HepG2 (cell line): ENCODE measurements around the gene IL17RC. TPM values are rescaled to one million over a fixed set of nuclear protein-coding genes. Genes with fewer than 3 reads are reported as not detected.

Source experiments
- FOXA3 ChIP-seq: IDR thresholded peaks from 2 replicates; pipeline ENCODE4 v1.6.1; 2016; ENCODE audit warnings: missing genetic modification reagents, missing compliant biosample characterization
- HES4 ChIP-seq: sonication (generic); formaldehyde crosslinking; IDR thresholded peaks from 2 replicates; pipeline ENCODE4 v1.9.0; 2021; ENCODE audit warnings: mild to moderate bottlenecking, missing genetic modification reagents, borderline replicate concordance
- MATR3 ChIP-seq: sonication (generic); formaldehyde crosslinking; IDR thresholded peaks from 2 replicates; pipeline ENCODE4 v1.4.0; 2020; ENCODE audit warnings: missing genetic modification reagents
- MED8 ChIP-seq: sonication (generic); formaldehyde crosslinking; IDR thresholded peaks from 2 replicates; pipeline ENCODE4 v1.8.1; 2023; ENCODE audit warnings: mild to moderate bottlenecking, missing genetic modification reagents; ENCODE audit not compliant: insufficient replicate concordance
- MTF2 ChIP-seq: sonication (generic); formaldehyde crosslinking; IDR thresholded peaks from 2 replicates; pipeline ENCODE4 v1.5.0; 2020; ENCODE audit warnings: missing genetic modification reagents, borderline replicate concordance
- NONO ChIP-seq, 2 experiments: fragments of 450-650 bp in 1 of 2; sonication (generic) in 1 of 2; formaldehyde crosslinking in 1 of 2; IDR thresholded peaks in 1 of 2; conservative IDR thresholded peaks in 1 of 2; 2 replicates each; pipeline versions ENCODE4 v1.6.1 to v1.8.0; 2017 to 2022; ENCODE audit warnings: mild to moderate bottlenecking in 1 of 2, missing genetic modification reagents in 1 of 2, moderate library complexity in 1 of 2
- RBFOX2 ChIP-seq: fragments of 200-400 bp; formaldehyde crosslinking; IDR thresholded peaks from 2 replicates; pipeline ENCODE4 v1.6.1; 2017; ENCODE audit warnings: low read depth, mild to moderate bottlenecking, low read length
- SP5 ChIP-seq: IDR thresholded peaks from 2 replicates; pipeline ENCODE4 v1.6.1; 2016; ENCODE audit warnings: low read depth, borderline replicate concordance
- TMF1 ChIP-seq: sonication (generic); formaldehyde crosslinking; IDR thresholded peaks from 2 replicates; pipeline ENCODE4 v1.8.1; 2022; ENCODE audit warnings: low read depth, missing genetic modification reagents
- ZEB1 ChIP-seq: IDR thresholded peaks from 2 replicates; pipeline ENCODE4 v1.6.1; 2012; ENCODE audit warnings: mild to moderate bottlenecking, low read depth, inconsistent platforms; ENCODE audit not compliant: insufficient replicate concordance
- ZFP90 ChIP-seq: sonication (generic); formaldehyde crosslinking; IDR thresholded peaks from 2 replicates; pipeline ENCODE4 v1.8.0; 2022; ENCODE audit warnings: missing genetic modification reagents, mild to moderate bottlenecking, inconsistent platforms, borderline replicate concordance
- ZNF432 ChIP-seq: sonication (generic); formaldehyde crosslinking; IDR thresholded peaks from 2 replicates; pipeline ENCODE4 v1.5.0; 2020; ENCODE audit warnings: missing genetic modification reagents, mild to moderate bottlenecking, borderline replicate concordance
- ZNF768 ChIP-seq: sonication (generic); formaldehyde crosslinking; IDR thresholded peaks from 2 replicates; pipeline ENCODE4 v1.4.0; 2020; ENCODE audit warnings: missing genetic modification reagents
- ZNF792 ChIP-seq: IDR thresholded peaks from 2 replicates; pipeline ENCODE4 v1.6.1; 2016
- ZNF878 ChIP-seq: sonication (generic); formaldehyde crosslinking; IDR thresholded peaks from 2 replicates; pipeline ENCODE4 v1.8.1; 2023; ENCODE audit warnings: mild to moderate bottlenecking, missing genetic modification reagents, moderate library complexity
- ZSCAN30 ChIP-seq: sonication (generic); formaldehyde crosslinking; IDR thresholded peaks from 2 replicates; pipeline ENCODE4 v1.5.0; 2020; ENCODE audit warnings: mild to moderate bottlenecking, missing genetic modification reagents
- polyA plus RNA-seq, 8 experiments: library from polyadenylated mRNA; depleted of rRNA in 3 of 8; stranded (reverse) in 7 of 8; unstranded in 1 of 8; fragments of >200 nt; fragmentation: Illumina TruSeq in 4 of 8; extraction: Trizol in 4 of 8; gene quantifications; 2 replicates each; pipeline versions ENCODE4 v1.2.1 to v1.2.3, GENCODE V29; 2011 to 2016; ENCODE audit warnings: low read depth in 4 of 8, missing spikeins in 1 of 8, mixed read lengths in 1 of 8; ENCODE audit not compliant: insufficient read depth in 1 of 8
- total RNA-seq, 5 experiments: library from RNA; depleted of rRNA; stranded (reverse); fragments of >200 nt; fragmentation: Illumina TruSeq; extraction: Trizol; gene quantifications; 2 replicates each; pipeline ENCODE4 v1.2.3, GENCODE V29; 2016; ENCODE audit warnings: low read depth in 1 of 5
- TF ChIP-seq, protein P1 (sequence below): IDR thresholded peaks from 2 replicates; pipeline ENCODE4 v1.6.1; 2016; ENCODE audit warnings: low read depth, missing genetic modification reagents, missing compliant biosample characterization
- TF ChIP-seq, protein P2 (sequence below): sonication (generic); formaldehyde crosslinking; IDR thresholded peaks from 2 replicates; pipeline ENCODE4 v1.8.1; 2023; ENCODE audit warnings: mild to moderate bottlenecking, missing genetic modification reagents
- TF ChIP-seq, protein P3 (sequence below): sonication (generic); formaldehyde crosslinking; IDR thresholded peaks from 2 replicates; pipeline ENCODE4 v1.8.0; 2022; ENCODE audit warnings: missing genetic modification reagents, mild to moderate bottlenecking, borderline replicate concordance
- TF ChIP-seq, protein P4 (sequence below): sonication (generic); formaldehyde crosslinking; IDR thresholded peaks from 2 replicates; pipeline ENCODE4 v1.8.1; 2023; ENCODE audit warnings: mild to moderate bottlenecking, moderate library complexity, missing genetic modification reagents

Gene IL17RC
- total and polyA plus RNA-seq, 2 of the 13 experiments (the other 11 are each of a cell fraction or from before 2014, with no cell fraction given) = 20.7 to 24.0 TPM

DNA sequence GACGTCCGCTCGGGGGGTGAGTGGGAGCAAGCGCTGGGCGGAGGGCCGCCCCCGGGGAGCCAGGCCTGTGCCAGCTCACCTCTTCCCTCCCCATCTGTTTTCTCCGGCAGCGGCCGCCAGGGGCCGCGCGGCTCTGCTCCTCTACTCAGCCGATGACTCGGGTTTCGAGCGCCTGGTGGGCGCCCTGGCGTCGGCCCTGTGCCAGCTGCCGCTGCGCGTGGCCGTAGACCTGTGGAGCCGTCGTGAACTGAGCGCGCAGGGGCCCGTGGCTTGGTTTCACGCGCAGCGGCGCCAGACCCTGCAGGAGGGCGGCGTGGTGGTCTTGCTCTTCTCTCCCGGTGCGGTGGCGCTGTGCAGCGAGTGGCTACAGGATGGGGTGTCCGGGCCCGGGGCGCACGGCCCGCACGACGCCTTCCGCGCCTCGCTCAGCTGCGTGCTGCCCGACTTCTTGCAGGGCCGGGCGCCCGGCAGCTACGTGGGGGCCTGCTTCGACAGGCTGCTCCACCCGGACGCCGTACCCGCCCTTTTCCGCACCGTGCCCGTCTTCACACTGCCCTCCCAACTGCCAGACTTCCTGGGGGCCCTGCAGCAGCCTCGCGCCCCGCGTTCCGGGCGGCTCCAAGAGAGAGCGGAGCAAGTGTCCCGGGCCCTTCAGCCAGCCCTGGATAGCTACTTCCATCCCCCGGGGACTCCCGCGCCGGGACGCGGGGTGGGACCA, 16.1 kb downstream of the IL17RC start (continued):
- TF ChIP-seq, protein P1, sequence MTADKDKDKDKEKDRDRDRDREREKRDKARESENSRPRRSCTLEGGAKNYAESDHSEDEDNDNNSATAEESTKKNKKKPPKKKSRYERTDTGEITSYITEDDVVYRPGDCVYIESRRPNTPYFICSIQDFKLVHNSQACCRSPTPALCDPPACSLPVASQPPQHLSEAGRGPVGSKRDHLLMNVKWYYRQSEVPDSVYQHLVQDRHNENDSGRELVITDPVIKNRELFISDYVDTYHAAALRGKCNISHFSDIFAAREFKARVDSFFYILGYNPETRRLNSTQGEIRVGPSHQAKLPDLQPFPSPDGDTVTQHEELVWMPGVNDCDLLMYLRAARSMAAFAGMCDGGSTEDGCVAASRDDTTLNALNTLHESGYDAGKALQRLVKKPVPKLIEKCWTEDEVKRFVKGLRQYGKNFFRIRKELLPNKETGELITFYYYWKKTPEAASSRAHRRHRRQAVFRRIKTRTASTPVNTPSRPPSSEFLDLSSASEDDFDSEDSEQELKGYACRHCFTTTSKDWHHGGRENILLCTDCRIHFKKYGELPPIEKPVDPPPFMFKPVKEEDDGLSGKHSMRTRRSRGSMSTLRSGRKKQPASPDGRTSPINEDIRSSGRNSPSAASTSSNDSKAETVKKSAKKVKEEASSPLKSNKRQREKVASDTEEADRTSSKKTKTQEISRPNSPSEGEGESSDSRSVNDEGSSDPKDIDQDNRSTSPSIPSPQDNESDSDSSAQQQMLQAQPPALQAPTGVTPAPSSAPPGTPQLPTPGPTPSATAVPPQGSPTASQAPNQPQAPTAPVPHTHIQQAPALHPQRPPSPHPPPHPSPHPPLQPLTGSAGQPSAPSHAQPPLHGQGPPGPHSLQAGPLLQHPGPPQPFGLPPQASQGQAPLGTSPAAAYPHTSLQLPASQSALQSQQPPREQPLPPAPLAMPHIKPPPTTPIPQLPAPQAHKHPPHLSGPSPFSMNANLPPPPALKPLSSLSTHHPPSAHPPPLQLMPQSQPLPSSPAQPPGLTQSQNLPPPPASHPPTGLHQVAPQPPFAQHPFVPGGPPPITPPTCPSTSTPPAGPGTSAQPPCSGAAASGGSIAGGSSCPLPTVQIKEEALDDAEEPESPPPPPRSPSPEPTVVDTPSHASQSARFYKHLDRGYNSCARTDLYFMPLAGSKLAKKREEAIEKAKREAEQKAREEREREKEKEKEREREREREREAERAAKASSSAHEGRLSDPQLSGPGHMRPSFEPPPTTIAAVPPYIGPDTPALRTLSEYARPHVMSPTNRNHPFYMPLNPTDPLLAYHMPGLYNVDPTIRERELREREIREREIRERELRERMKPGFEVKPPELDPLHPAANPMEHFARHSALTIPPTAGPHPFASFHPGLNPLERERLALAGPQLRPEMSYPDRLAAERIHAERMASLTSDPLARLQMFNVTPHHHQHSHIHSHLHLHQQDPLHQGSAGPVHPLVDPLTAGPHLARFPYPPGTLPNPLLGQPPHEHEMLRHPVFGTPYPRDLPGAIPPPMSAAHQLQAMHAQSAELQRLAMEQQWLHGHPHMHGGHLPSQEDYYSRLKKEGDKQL (CRISPR knock-in tag) = no peak
- TF ChIP-seq, protein P2, sequence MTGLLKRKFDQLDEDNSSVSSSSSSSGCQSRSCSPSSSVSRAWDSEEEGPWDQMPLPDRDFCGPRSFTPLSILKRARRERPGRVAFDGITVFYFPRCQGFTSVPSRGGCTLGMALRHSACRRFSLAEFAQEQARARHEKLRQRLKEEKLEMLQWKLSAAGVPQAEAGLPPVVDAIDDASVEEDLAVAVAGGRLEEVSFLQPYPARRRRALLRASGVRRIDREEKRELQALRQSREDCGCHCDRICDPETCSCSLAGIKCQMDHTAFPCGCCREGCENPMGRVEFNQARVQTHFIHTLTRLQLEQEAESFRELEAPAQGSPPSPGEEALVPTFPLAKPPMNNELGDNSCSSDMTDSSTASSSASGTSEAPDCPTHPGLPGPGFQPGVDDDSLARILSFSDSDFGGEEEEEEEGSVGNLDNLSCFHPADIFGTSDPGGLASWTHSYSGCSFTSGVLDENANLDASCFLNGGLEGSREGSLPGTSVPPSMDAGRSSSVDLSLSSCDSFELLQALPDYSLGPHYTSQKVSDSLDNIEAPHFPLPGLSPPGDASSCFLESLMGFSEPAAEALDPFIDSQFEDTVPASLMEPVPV = peak; percentile 23; the same call in 1 of the 2 replicates
- TF ChIP-seq ZEB1 = no peak
- TF ChIP-seq, protein P3, sequence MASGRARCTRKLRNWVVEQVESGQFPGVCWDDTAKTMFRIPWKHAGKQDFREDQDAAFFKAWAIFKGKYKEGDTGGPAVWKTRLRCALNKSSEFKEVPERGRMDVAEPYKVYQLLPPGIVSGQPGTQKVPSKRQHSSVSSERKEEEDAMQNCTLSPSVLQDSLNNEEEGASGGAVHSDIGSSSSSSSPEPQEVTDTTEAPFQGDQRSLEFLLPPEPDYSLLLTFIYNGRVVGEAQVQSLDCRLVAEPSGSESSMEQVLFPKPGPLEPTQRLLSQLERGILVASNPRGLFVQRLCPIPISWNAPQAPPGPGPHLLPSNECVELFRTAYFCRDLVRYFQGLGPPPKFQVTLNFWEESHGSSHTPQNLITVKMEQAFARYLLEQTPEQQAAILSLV (CRISPR knock-in tag) = peak; percentile 44; the same call in 1 of the 2 replicates
- 0 out of 2 replicates have a peak, but pooled peaks have one; percentile 8 for TF ChIP-seq TMF1 (CRISPR knock-in tag)
- no peak for TF ChIP-seq MTF2 (CRISPR knock-in tag)
- TF ChIP-seq RBFOX2 = peak; percentile 87
- peak; percentile 66 for TF ChIP-seq ZNF792
- TF ChIP-seq ZSCAN30 = no peak
- TF ChIP-seq FOXA3 (CRISPR knock-in tag) = peak; percentile 36; the same call in 1 of the 2 replicates
- peak; percentile 53 for TF ChIP-seq ZNF768 (CRISPR knock-in tag)
- no peak for TF ChIP-seq ZNF432 (CRISPR knock-in tag)
- TF ChIP-seq, protein P4, sequence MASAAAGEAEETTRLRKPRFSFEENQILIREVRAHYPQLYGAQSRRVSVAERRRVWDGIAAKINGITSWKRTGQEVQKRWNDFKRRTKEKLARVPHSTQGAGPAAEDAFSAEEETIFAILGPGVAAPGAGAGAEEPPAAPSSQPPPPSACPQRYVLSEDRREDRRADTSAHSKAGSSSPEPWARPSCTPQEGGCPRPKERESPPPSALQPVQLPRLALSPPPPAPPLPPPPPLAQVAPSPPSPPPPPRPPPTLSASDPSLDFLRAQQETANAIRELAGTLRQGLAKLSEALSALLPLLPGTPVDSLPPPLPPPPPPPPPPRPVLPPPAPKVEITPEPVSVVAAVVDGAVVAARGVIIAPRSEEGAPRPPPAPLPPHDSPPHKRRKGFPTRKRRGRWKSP (CRISPR knock-in tag) = no peak; the same call in none of the 2 replicates
- TF ChIP-seq ZFP90 (CRISPR knock-in tag) = peak; percentile 81; the same call in 1 of the 2 replicates
- TF ChIP-seq MED8 = peak; percentile 44
- no peak for TF ChIP-seq MATR3 (CRISPR knock-in tag)
- no peak; the same call in 1 of the 2 replicates for TF ChIP-seq SP5
- no peak for TF ChIP-seq NONO (IDR thresholded peaks at IDR 0.05)
- peak; percentile 87 for TF ChIP-seq NONO (CRISPR knock-in tag; conservative IDR thresholded peaks at IDR 0.05)
- TF ChIP-seq HES4 (CRISPR knock-in tag) = peak; percentile 77; the same call in 1 of the 2 replicates
- TF ChIP-seq ZNF878 (CRISPR knock-in tag) = no peak
